ENCODE results near the gene SH3PXD2A.

- TF ChIP-seq CTCF (IDR thresholded peaks at IDR 0.05 in 4 of 5, conservative IDR thresholded peaks at IDR 0.05 in 1 of 5) (no peak), POLR2A (IDR thresholded peaks at IDR 0.05) (peak; percentile 26 to 28)
Observed at GRCh38 chr10:103659674-103660363, 195.6 kb downstream of the SH3PXD2A start.

Measured in gastrocnemius medialis (tissue), 4 donors.